ENCODE results near the gene PTCD1.

PTCD1 gene

DNA sequence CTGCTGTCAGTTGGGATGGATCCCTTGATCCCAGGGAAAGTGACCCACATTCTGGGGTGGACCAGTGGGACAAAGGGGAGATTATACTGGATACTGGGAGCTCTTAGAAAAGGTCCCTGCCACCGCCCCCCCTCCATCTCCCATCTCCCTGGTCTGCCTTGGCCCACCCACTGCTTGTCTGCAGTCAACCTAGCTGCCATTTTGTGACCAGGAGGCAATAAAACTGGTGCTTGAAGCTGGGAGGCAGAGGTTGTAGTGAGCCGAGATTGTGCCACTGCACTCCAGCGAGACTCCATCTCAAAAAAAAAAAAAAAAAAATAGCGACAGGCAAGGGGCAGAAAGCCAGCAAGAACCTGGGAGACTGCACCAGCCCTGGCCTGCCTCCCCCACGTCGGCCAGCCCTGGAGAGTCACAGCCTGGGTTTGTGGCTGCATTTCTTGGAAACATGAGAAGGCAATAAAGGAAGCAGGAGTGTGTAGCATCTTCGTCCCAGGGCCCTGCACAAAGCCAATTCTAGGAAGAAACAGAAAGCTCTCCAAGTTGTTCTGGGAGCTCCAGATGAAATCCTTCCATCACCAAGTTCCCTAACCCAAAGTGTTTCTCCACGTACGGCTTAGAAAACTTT lies 68.7 kb downstream of the PTCD1 start:
- no peak for DNase-seq (ENCODE audit: low read depth)

DNA sequence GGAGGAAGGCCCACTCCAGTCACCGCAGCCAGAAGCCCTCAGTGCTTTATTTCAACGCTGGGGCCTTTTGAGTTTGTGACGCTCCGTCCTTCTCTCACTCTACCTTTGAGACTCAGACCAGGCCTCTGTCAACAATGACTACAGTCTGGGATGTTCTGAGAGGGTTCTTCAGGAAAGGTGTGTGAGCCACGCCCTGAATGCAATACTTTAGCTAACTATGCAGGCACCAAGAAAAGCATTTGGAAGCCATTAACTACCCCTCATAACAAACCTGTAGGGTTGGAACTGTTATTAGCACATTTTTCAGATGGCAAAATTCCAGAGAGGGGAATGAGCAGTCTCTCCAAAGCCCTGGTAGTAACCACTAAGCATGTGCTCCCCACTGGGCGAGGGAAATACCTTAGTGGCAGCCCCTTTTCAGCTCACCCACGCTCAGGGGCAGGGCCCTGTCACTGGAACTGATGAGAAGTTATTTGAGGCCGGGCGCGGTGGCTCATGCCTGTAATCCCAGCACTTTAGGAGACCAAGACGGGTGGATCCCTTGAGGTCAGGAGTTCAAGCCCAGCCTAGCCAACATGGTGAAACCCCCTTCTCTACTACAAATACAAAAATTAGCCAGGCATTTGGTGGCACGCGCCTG lies 69.7 kb downstream of the PTCD1 start:
- DNase-seq (ENCODE audit: low read depth) = no peak
